ENCODE measurements around the gene MACROH2A2.
"Not testable (repeated sequence)": the region's sequence is repeated elsewhere in the genome, so short reads cannot be mapped to it uniquely, and the experiment has no call there.

DNA sequence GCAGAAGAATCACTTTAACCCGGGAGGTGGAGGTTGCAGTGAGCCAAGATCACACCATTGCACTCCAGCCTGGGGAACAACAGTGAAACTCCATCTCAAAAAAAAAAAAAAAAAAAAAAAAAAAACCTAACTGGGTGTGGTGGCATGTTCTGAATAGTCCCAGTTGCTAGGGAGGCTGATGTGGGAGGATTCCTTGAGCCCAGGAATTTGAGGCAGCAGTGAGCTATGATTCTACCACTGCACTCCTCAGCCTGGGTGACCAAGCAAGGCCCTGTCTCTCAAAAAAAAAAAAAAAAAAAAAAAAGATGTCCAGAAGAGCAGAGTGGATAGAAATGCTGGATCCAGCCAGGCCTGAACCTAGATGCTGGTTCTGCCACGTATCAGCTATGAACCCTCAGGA is 28.1 kb downstream of the MACROH2A2 start:
- not testable (repeated sequence) for TF ChIP-seq POLR2AphosphoS5 (IDR thresholded peaks at IDR 0.05; ENCODE audit: borderline replicate concordance, low read depth, low read length); FOXP2 (optimal IDR thresholded peaks at IDR 0.05; ENCODE audit: control extremely low read depth, extremely low read length, insufficient read depth); EZH2 (IDR thresholded peaks at IDR 0.05)

Data from SK-N-MC (cell line).